Measurements from ENCODE around the gene DIP2C. TPM values are rescaled to one million over a fixed set of nuclear protein-coding genes. Genes with fewer than 3 reads are reported as not detected.
"Not testable (repeated sequence)": the region's sequence is repeated elsewhere in the genome, so short reads cannot be mapped to it uniquely, and the experiment has no call there.

The DIP2C gene
- total RNA-seq, 1 experiment from 2014 or later: 11.0 TPM

- peaks cover 8% of the 10 kb centered on the region for H3K36me3 Mint-ChIP-seq (ENCODE audit: insufficient read depth, unreplicated experiment)
- no peaks in the 10 kb centered on the region for H3K27me3 Mint-ChIP-seq (ENCODE audit: unreplicated experiment)
- intact Hi-C loops (cut with micrococcal nuclease; ENCODE audit: unreplicated experiment): no loop called here
- TF ChIP-seq, protein P1, sequence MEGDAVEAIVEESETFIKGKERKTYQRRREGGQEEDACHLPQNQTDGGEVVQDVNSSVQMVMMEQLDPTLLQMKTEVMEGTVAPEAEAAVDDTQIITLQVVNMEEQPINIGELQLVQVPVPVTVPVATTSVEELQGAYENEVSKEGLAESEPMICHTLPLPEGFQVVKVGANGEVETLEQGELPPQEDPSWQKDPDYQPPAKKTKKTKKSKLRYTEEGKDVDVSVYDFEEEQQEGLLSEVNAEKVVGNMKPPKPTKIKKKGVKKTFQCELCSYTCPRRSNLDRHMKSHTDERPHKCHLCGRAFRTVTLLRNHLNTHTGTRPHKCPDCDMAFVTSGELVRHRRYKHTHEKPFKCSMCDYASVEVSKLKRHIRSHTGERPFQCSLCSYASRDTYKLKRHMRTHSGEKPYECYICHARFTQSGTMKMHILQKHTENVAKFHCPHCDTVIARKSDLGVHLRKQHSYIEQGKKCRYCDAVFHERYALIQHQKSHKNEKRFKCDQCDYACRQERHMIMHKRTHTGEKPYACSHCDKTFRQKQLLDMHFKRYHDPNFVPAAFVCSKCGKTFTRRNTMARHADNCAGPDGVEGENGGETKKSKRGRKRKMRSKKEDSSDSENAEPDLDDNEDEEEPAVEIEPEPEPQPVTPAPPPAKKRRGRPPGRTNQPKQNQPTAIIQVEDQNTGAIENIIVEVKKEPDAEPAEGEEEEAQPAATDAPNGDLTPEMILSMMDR (IDR thresholded peaks at IDR 0.05; ENCODE audit: unreplicated experiment): no peak
- peaks cover 27% of the 10 kb centered on the region for H3K4me1 Mint-ChIP-seq (ENCODE audit: low read depth, unreplicated experiment)
- peaks cover 2% of the 10 kb centered on the region for H3K9me3 Mint-ChIP-seq (ENCODE audit: low read depth, unreplicated experiment)
- no TSS peak for BruUV-seq (replicated peaks)
- no peak overlapping the region for H3K27ac Mint-ChIP-seq (ENCODE audit: unreplicated experiment)
- CTCF ChIA-PET: no interaction called here
- DNase-seq: no peak
- no peak overlapping the region for H3K4me3 Mint-ChIP-seq (ENCODE audit: low read depth, unreplicated experiment)
Observed at GRCh38 chr10:267705-268104, 421.8 kb downstream of the DIP2C start.

DNA sequence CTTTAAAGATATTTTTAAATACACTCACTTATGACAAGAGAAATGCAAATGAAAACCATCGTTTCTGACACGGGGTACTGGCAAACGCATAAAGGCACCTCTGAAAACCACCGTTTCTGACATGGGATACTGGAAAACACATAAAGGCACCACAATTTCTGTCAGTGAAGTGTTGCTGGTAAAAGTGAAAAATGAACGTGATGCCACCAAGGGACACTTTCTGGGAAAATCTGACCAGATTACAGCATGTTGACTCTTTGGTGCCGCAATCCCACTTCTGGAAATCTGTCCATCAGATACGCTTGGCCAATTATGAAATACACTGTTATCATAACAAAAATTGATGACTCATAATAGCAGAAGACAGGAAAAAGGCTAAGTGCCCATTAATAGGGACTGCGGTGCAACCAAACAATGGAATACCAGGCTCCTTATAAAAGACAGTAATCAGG is 422.5 kb downstream of the DIP2C start:
- DNase-seq: no peak
- Mint-ChIP-seq H3K9me3 (ENCODE audit: low read depth, unreplicated experiment) (peaks cover 2% of the 10 kb centered on the region), H3K27me3 (ENCODE audit: unreplicated experiment) (no peaks in the 10 kb centered on the region), H3K27ac (ENCODE audit: unreplicated experiment) (no peak overlapping the region), H3K4me1 (ENCODE audit: low read depth, unreplicated experiment) (peaks cover 29% of the 10 kb centered on the region), H3K4me3 (ENCODE audit: low read depth, unreplicated experiment) (no peak overlapping the region), H3K36me3 (ENCODE audit: insufficient read depth, unreplicated experiment) (peaks cover 9% of the 10 kb centered on the region)
- BruUV-seq (replicated peaks): no TSS peak
- TF ChIP-seq, protein P1 (IDR thresholded peaks at IDR 0.05; ENCODE audit: unreplicated experiment): no peak
- CTCF ChIA-PET: no interaction called here
- intact Hi-C loops (cut with micrococcal nuclease; ENCODE audit: unreplicated experiment): no loop called here

- peaks cover 29% of the 10 kb centered on the region for H3K4me1 Mint-ChIP-seq (ENCODE audit: low read depth, unreplicated experiment)
- H3K36me3 Mint-ChIP-seq (ENCODE audit: insufficient read depth, unreplicated experiment); H3K27me3 Mint-ChIP-seq (ENCODE audit: unreplicated experiment); CTCF ChIA-PET; BruUV-seq (replicated peaks); H3K9me3 Mint-ChIP-seq (ENCODE audit: low read depth, unreplicated experiment); H3K27ac Mint-ChIP-seq (ENCODE audit: unreplicated experiment); DNase-seq; intact Hi-C loops (cut with micrococcal nuclease; ENCODE audit: unreplicated experiment); H3K4me3 Mint-ChIP-seq (ENCODE audit: low read depth, unreplicated experiment): not testable (repeated sequence)
Observed at GRCh38 chr10:265816-266588, 423.5 kb downstream of the DIP2C start.

- intact Hi-C loops (cut with micrococcal nuclease; ENCODE audit: unreplicated experiment); H3K9me3 Mint-ChIP-seq (ENCODE audit: low read depth, unreplicated experiment); H3K36me3 Mint-ChIP-seq (ENCODE audit: insufficient read depth, unreplicated experiment); CTCF ChIA-PET; BruUV-seq (replicated peaks); H3K27me3 Mint-ChIP-seq (ENCODE audit: unreplicated experiment); H3K27ac Mint-ChIP-seq (ENCODE audit: unreplicated experiment); H3K4me3 Mint-ChIP-seq (ENCODE audit: low read depth, unreplicated experiment): not testable (repeated sequence)
- peaks cover 29% of the 10 kb centered on the region for H3K4me1 Mint-ChIP-seq (ENCODE audit: low read depth, unreplicated experiment)
- DNase-seq: peak; percentile 5
Observed at GRCh38 chr10:265074-265440, 424.4 kb downstream of the DIP2C start.

DNA sequence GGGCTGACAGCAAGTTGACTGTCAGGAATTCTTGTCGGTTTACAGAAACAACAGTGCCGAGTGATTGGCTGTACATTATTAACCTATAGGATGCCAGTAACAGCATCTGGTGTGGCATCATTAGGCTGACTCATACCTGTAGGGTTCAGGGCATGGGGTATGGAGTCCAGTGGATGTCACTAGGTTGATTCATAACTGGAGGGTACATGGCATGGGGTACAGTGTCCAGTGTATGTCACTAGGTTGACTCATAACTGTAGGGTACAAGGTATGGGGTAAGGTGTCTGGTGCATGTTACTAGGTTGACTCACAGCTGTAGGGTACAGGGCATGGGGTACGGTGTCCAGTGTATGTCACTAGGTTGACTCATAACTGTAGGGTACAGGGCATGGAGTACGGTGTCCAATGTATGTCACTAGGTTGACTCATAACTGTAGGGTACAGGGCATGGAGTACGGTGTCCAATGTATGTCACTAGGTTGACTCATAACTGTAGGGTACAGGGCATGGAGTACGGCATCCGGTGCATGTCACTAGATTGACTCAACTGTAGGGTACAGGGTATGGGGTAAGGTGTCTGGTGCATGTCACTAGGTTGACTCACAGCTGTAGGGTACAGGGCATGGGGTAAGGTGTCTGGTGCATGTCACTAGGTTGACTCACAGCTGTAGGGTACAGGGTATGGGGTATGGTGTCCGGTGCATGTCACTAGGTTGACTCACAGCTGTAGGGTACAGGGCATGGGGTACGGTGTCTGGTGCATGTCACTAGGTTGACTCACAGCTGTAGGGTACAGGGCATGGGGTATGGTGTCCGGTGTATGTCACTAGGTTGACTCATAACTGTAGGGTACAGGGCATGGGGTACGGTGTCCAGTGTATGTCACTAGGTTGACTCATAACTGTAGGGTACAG is 425.1 kb downstream of the DIP2C start:
- DNase-seq: peak; percentile 4
- H3K9me3 Mint-ChIP-seq (ENCODE audit: low read depth, unreplicated experiment); H3K27me3 Mint-ChIP-seq (ENCODE audit: unreplicated experiment); H3K27ac Mint-ChIP-seq (ENCODE audit: unreplicated experiment); BruUV-seq (replicated peaks); H3K36me3 Mint-ChIP-seq (ENCODE audit: insufficient read depth, unreplicated experiment); H3K4me3 Mint-ChIP-seq (ENCODE audit: low read depth, unreplicated experiment); intact Hi-C loops (cut with micrococcal nuclease; ENCODE audit: unreplicated experiment); CTCF ChIA-PET: not testable (repeated sequence)
- H3K4me1 Mint-ChIP-seq (ENCODE audit: low read depth, unreplicated experiment): peaks cover 29% of the 10 kb centered on the region

Measured in Calu3 (cell line).